SK-N-SH (cell line): Measurements from ENCODE around the gene CTNND1. TPM values are rescaled to one million over a fixed set of nuclear protein-coding genes. Genes with fewer than 3 reads are reported as not detected.

Source experiments
- FOXJ3 ChIP-seq: sonication (generic); formaldehyde crosslinking; IDR thresholded peaks from 2 replicates; pipeline ENCODE4 v1.5.1; 2020; ENCODE audit warnings: mild to moderate bottlenecking, missing genetic modification reagents
- GATA2 ChIP-seq: sonication (generic); formaldehyde crosslinking; IDR thresholded peaks from 2 replicates; pipeline ENCODE4 v1.5.0; 2020; ENCODE audit warnings: mild to moderate bottlenecking, missing genetic modification reagents
- MAX ChIP-seq: IDR thresholded peaks from 2 replicates; pipeline ENCODE4 v1.4.0; 2012; ENCODE audit warnings: low read depth
- NRF1 ChIP-seq: IDR thresholded peaks from 2 replicates; pipeline ENCODE4 v1.6.1; 2012; ENCODE audit warnings: low read depth, mild to moderate bottlenecking, low read length
- PBX3 ChIP-seq: IDR thresholded peaks from 2 replicates; pipeline ENCODE4; 2012
- POLR2AphosphoS5 ChIP-seq: IDR thresholded peaks from 2 replicates; pipeline ENCODE4 v1.6.1; 2012; ENCODE audit warnings: low read depth, low read length
- RCOR1 ChIP-seq: fragments of 150-350 bp; IDR thresholded peaks from 2 replicates; pipeline ENCODE4 v1.6.1; 2017; ENCODE audit warnings: antibody characterized with exemption, low read length
- RFX5 ChIP-seq: IDR thresholded peaks from 2 replicates; pipeline ENCODE4 v1.6.1; 2012; ENCODE audit warnings: mild to moderate bottlenecking, improper control_type of control experiment, low read length
- SIN3A ChIP-seq: IDR thresholded peaks from 2 replicates; pipeline ENCODE4 v1.6.1; 2012; ENCODE audit warnings: low read depth, mild to moderate bottlenecking, low read length, moderate library complexity, borderline replicate concordance
- SMC3 ChIP-seq: IDR thresholded peaks from 2 replicates; pipeline ENCODE4 v1.6.1; 2012; ENCODE audit warnings: low read depth, low read length, improper control_type of control experiment
- TEAD4 ChIP-seq: IDR thresholded peaks from 2 replicates; pipeline ENCODE4 v1.4.0; 2012; ENCODE audit warnings: mild to moderate bottlenecking, borderline replicate concordance; ENCODE audit not compliant: insufficient read depth
- polyA plus RNA-seq, 3 experiments: library from polyadenylated mRNA; depleted of rRNA; stranded (reverse); fragments of >200 nt; gene quantifications; 2 replicates each; pipeline ENCODE4 v1.2.3, GENCODE V29; 2012
- TF ChIP-seq, protein P1 (sequence below): IDR thresholded peaks from 2 replicates; pipeline ENCODE4 v1.6.1; 2012; ENCODE audit warnings: mild to moderate bottlenecking, low read depth, low read length, moderate library complexity
- TF ChIP-seq, protein P2 (sequence below): fragments of 150-350 bp; IDR thresholded peaks from 2 replicates; pipeline ENCODE4 v1.6.1; 2016; ENCODE audit warnings: mild to moderate bottlenecking, low read depth, low read length
- TF ChIP-seq, protein P3 (sequence below): fragments of 200-600 bp; sonication (generic); IDR thresholded peaks from 2 replicates; pipeline ENCODE4 v1.6.1; 2017; ENCODE audit warnings: antibody characterized with exemption, mild to moderate bottlenecking, moderate library complexity

CTNND1 gene
- polyA plus RNA-seq, 1 of the 3 experiments (the other 2 are of a cell fraction), result 39.4 TPM

- TF ChIP-seq, protein P1, sequence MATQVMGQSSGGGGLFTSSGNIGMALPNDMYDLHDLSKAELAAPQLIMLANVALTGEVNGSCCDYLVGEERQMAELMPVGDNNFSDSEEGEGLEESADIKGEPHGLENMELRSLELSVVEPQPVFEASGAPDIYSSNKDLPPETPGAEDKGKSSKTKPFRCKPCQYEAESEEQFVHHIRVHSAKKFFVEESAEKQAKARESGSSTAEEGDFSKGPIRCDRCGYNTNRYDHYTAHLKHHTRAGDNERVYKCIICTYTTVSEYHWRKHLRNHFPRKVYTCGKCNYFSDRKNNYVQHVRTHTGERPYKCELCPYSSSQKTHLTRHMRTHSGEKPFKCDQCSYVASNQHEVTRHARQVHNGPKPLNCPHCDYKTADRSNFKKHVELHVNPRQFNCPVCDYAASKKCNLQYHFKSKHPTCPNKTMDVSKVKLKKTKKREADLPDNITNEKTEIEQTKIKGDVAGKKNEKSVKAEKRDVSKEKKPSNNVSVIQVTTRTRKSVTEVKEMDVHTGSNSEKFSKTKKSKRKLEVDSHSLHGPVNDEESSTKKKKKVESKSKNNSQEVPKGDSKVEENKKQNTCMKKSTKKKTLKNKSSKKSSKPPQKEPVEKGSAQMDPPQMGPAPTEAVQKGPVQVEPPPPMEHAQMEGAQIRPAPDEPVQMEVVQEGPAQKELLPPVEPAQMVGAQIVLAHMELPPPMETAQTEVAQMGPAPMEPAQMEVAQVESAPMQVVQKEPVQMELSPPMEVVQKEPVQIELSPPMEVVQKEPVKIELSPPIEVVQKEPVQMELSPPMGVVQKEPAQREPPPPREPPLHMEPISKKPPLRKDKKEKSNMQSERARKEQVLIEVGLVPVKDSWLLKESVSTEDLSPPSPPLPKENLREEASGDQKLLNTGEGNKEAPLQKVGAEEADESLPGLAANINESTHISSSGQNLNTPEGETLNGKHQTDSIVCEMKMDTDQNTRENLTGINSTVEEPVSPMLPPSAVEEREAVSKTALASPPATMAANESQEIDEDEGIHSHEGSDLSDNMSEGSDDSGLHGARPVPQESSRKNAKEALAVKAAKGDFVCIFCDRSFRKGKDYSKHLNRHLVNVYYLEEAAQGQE, result 0 out of 2 replicates have a peak, but pooled peaks have one; percentile 47
- peak; percentile 67; the same call in 1 of the 2 replicates for TF ChIP-seq SIN3A
- TF ChIP-seq, protein P2, sequence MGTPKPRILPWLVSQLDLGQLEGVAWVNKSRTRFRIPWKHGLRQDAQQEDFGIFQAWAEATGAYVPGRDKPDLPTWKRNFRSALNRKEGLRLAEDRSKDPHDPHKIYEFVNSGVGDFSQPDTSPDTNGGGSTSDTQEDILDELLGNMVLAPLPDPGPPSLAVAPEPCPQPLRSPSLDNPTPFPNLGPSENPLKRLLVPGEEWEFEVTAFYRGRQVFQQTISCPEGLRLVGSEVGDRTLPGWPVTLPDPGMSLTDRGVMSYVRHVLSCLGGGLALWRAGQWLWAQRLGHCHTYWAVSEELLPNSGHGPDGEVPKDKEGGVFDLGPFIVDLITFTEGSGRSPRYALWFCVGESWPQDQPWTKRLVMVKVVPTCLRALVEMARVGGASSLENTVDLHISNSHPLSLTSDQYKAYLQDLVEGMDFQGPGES, result no peak
- TF ChIP-seq MAX, result peak; percentile 75
- TF ChIP-seq RFX5, result peak; percentile 70; the same call in 1 of the 2 replicates
- TF ChIP-seq POLR2AphosphoS5, result peak; percentile 47
- TF ChIP-seq RCOR1, result peak; percentile 99
- peak; percentile 44; the same call in 1 of the 2 replicates for TF ChIP-seq PBX3
- no peak for TF ChIP-seq FOXJ3 (CRISPR knock-in tag)
- no peak for TF ChIP-seq SMC3
- no peak for TF ChIP-seq NRF1
- TF ChIP-seq, protein P3, sequence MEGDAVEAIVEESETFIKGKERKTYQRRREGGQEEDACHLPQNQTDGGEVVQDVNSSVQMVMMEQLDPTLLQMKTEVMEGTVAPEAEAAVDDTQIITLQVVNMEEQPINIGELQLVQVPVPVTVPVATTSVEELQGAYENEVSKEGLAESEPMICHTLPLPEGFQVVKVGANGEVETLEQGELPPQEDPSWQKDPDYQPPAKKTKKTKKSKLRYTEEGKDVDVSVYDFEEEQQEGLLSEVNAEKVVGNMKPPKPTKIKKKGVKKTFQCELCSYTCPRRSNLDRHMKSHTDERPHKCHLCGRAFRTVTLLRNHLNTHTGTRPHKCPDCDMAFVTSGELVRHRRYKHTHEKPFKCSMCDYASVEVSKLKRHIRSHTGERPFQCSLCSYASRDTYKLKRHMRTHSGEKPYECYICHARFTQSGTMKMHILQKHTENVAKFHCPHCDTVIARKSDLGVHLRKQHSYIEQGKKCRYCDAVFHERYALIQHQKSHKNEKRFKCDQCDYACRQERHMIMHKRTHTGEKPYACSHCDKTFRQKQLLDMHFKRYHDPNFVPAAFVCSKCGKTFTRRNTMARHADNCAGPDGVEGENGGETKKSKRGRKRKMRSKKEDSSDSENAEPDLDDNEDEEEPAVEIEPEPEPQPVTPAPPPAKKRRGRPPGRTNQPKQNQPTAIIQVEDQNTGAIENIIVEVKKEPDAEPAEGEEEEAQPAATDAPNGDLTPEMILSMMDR, result no peak
- peak; percentile 82; the same call in 1 of the 2 replicates for TF ChIP-seq TEAD4
- no peak for TF ChIP-seq GATA2
Observed at GRCh38 chr11:57778318-57779037, 16.9 kb downstream of the CTNND1 start (continued).
